Measurements from ENCODE around the gene BNIP5. TPM values are rescaled to one million over a fixed set of nuclear protein-coding genes. Genes with fewer than 3 reads are reported as not detected.

Gene BNIP5
- total and polyA plus RNA-seq, 2 of the 13 experiments (the other 11 are each of a cell fraction or from before 2014, with no cell fraction given), result not detected

DNA sequence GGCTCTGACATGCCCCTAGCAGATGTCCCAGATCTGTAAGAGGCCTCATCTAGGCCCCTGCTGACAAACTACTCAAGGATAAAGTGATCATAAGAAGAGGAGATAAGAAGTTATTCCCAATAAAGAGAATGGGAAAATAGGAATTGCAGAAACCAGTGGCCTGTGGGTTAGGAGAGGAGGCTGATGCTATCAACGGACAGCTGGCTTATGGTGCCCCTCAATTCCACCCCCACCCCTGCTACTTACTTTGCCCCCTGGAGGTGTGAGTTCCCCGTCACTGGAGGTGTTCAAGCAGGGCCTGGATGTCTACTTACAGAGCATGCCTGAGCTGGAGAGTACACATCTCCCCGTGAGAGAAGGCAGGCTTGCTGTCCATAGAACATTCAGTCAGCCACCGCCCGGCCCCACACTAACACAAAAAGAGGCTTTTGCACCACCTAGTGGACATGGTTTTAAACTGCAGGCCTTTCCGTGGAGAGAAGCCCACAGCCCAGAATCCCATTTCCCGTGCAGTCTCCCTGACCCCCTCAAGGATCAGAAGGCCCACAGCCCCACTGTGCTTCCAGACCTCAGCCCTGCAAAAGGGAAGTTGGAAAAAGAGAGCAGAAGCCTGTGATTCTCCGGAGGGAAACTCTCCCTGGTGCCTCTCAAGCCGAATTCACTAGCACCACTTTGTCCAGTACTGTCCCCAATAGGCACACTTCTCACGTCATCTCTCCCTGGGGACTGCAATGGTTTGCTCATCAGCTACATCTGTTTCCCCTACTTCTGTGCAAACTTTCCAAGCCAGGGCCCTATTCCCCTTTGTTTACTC, 23.8 kb upstream of the BNIP5 start (continued):
- TF ChIP-seq GATAD1 (CRISPR knock-in tag; IDR thresholded peaks at IDR 0.05) (0 out of 2 replicates have a peak, but pooled peaks have one; percentile 19), ZFX (CRISPR knock-in tag; IDR thresholded peaks at IDR 0.05; ENCODE audit: low read depth) (peak; percentile 45; the same call in 1 of the 2 replicates), GLI4 (CRISPR knock-in tag; IDR thresholded peaks at IDR 0.05; ENCODE audit: borderline replicate concordance) (no peak), DZIP1 (CRISPR knock-in tag; IDR thresholded peaks at IDR 0.05) (no peak), ELF4 (CRISPR knock-in tag; IDR thresholded peaks at IDR 0.05; ENCODE audit: borderline replicate concordance) (no peak), ZNF816 (CRISPR knock-in tag; IDR thresholded peaks at IDR 0.05; ENCODE audit: borderline replicate concordance) (no peak), ONECUT2 (CRISPR knock-in tag; IDR thresholded peaks at IDR 0.05) (no peak), ARID5B (CRISPR knock-in tag; IDR thresholded peaks at IDR 0.05) (0 out of 2 replicates have a peak, but pooled peaks have one; percentile 21), HES4 (CRISPR knock-in tag; IDR thresholded peaks at IDR 0.05; ENCODE audit: borderline replicate concordance) (0 out of 2 replicates have a peak, but pooled peaks have one; percentile 23), HOXA5 (CRISPR knock-in tag; IDR thresholded peaks at IDR 0.05) (peak; percentile 26; the same call in 1 of the 2 replicates), ZFP36 (IDR thresholded peaks at IDR 0.05; ENCODE audit: borderline replicate concordance, low read depth, low read length, partially characterized antibody) (peak; percentile 18), JUNB (CRISPR knock-in tag; IDR thresholded peaks at IDR 0.05; ENCODE audit: borderline replicate concordance) (no peak), RFXAP (CRISPR knock-in tag; IDR thresholded peaks at IDR 0.05; ENCODE audit: borderline replicate concordance) (peak; percentile 57; the same call in 1 of the 2 replicates), BRCA1 (CRISPR knock-in tag; IDR thresholded peaks at IDR 0.05) (0 out of 2 replicates have a peak, but pooled peaks have one; percentile 50)
- TF ChIP-seq, protein P1, sequence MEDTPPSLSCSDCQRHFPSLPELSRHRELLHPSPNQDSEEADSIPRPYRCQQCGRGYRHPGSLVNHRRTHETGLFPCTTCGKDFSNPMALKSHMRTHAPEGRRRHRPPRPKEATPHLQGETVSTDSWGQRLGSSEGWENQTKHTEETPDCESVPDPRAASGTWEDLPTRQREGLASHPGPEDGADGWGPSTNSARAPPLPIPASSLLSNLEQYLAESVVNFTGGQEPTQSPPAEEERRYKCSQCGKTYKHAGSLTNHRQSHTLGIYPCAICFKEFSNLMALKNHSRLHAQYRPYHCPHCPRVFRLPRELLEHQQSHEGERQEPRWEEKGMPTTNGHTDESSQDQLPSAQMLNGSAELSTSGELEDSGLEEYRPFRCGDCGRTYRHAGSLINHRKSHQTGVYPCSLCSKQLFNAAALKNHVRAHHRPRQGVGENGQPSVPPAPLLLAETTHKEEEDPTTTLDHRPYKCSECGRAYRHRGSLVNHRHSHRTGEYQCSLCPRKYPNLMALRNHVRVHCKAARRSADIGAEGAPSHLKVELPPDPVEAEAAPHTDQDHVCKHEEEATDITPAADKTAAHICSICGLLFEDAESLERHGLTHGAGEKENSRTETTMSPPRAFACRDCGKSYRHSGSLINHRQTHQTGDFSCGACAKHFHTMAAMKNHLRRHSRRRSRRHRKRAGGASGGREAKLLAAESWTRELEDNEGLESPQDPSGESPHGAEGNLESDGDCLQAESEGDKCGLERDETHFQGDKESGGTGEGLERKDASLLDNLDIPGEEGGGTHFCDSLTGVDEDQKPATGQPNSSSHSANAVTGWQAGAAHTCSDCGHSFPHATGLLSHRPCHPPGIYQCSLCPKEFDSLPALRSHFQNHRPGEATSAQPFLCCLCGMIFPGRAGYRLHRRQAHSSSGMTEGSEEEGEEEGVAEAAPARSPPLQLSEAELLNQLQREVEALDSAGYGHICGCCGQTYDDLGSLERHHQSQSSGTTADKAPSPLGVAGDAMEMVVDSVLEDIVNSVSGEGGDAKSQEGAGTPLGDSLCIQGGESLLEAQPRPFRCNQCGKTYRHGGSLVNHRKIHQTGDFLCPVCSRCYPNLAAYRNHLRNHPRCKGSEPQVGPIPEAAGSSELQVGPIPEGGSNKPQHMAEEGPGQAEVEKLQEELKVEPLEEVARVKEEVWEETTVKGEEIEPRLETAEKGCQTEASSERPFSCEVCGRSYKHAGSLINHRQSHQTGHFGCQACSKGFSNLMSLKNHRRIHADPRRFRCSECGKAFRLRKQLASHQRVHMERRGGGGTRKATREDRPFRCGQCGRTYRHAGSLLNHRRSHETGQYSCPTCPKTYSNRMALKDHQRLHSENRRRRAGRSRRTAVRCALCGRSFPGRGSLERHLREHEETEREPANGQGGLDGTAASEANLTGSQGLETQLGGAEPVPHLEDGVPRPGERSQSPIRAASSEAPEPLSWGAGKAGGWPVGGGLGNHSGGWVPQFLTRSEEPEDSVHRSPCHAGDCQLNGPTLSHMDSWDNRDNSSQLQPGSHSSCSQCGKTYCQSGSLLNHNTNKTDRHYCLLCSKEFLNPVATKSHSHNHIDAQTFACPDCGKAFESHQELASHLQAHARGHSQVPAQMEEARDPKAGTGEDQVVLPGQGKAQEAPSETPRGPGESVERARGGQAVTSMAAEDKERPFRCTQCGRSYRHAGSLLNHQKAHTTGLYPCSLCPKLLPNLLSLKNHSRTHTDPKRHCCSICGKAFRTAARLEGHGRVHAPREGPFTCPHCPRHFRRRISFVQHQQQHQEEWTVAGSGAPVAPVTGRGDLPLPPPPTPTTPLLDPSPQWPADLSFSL (CRISPR knock-in tag; IDR thresholded peaks at IDR 0.05), result 0 out of 2 replicates have a peak, but pooled peaks have one; percentile 16

Data from HepG2 (cell line).